Activated T-helper 17 cell treated with anti-CD3 and anti-CD28 coated beads, Interleukin-2, amount 50 U/mL, for 72 hours (primary cell): Measurements from ENCODE around the gene RIMBP3C. TPM values are rescaled to one million over a fixed set of nuclear protein-coding genes. Genes with fewer than 3 reads are reported as not detected.
"Not testable (repeated sequence)": the region's sequence is repeated elsewhere in the genome, so short reads cannot be mapped to it uniquely, and the experiment has no call there.

Experiments used
- ATAC-seq: fragments of 150-1000 bp; cut with Tn5 transposase; replicated peaks from 2 replicates; pipeline ENCODE4 v1.10.0; 2021; ENCODE audit warnings: mild to moderate bottlenecking, moderate library complexity
- H3K27ac Mint-ChIP-seq: one replicate; pipeline ENCODE4 v1.8.0; 2022; ENCODE audit warnings: mixed read lengths
- H3K27me3 Mint-ChIP-seq: one replicate; pipeline ENCODE4 v1.8.0; 2022; ENCODE audit warnings: mixed read lengths
- H3K36me3 Mint-ChIP-seq: one replicate; pipeline ENCODE4 v1.8.0; 2022; ENCODE audit warnings: low read depth, mild to moderate bottlenecking, mixed read lengths
- H3K4me1 Mint-ChIP-seq: one replicate; pipeline ENCODE4 v1.8.0; 2022; ENCODE audit warnings: mixed read lengths
- H3K4me3 Mint-ChIP-seq: one replicate; pipeline ENCODE4 v1.8.0; 2022; ENCODE audit warnings: mild to moderate bottlenecking, mixed read lengths
- H3K9me3 Mint-ChIP-seq: one replicate; pipeline ENCODE4 v1.8.0; 2022; ENCODE audit warnings: mixed read lengths
- total RNA-seq, 2 donors: library from RNA; stranded (reverse); gene quantifications; one replicate each; pipeline ENCODE4 v1.2.3, GENCODE V29; 2022

The RIMBP3C gene
- total RNA-seq, 2 donors from 2014 or later = 0.06 to 0.19 TPM

DNA sequence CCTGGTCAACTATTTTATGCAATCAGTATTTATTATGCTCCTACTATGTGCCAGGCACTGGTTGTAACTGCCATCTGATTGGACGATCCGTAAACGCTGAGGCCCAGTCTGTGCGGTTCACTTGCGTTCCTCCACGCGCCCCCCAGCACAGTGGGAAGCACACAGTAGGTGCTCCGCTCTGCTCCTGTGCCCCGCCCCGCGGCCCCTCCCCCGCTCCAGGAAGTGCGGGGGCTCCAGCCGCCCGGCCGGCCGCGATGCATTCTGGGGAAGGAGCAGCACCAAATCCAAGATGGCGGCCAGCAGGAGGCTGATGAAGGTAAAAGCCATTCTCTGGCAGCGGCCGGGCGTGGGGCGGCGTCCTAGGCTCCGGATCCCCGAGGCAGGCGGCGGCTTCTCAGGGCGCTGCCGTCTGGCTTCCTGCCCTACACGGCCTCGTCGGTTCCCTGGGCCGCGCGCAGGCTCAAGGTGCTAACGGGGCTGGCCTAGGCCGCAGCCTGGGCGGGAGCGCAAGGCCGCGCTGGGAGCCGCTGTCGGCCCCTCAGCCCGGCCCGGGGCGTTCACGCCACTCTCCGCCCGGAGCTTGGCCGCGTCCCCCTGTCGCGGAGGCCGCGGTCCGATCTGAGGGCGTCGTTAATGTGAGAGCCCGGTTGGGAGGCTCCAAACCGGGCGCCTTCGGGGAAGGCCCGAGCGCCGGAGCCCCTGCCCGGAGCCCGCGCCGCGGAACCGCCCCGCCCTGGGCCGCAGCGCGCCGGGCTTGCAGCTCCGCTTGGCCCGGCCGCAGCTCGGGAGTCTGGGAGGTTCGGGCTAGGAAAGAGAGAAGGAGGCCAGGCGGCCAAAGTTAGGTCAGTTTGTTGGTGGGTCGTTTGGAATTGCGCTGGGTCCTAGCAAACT, 16.4 kb upstream of the RIMBP3C start, which contains the start of gene UBE2L3:
TSS of gene UBE2L3 (plus strand) at position 259 of the 891 bp plus-strand sequence. CDS start at position 290, 31 bp downstream.
- Mint-ChIP-seq H3K36me3 (peaks cover 40% of the 10 kb centered on the region), H3K4me1 (peaks cover 27% of the 10 kb centered on the region), H3K9me3 (no peaks in the 10 kb centered on the region), H3K4me3 (peak within 1 kb of the TSS; percentile 91), H3K27me3 (no peaks in the 10 kb centered on the region), H3K27ac (peak within 1 kb of the TSS; percentile 94)
- peak; percentile 80 for ATAC-seq

GRCh38 chr22:21564411-21564810, 13.2 kb upstream of the RIMBP3C start:
- Mint-ChIP-seq H3K9me3 (no peaks in the 10 kb centered on the region), H3K27me3 (peaks cover 4% of the 10 kb centered on the region), H3K36me3 (peaks cover 14% of the 10 kb centered on the region), H3K27ac (no peak overlapping the region), H3K4me3 (no peak overlapping the region), H3K4me1 (peaks cover 3% of the 10 kb centered on the region)
- ATAC-seq = no peak

- H3K36me3 Mint-ChIP-seq = peaks cover 9% of the 10 kb centered on the region
- ATAC-seq = no peak
- no peaks in the 10 kb centered on the region for H3K4me1 Mint-ChIP-seq
- no peak overlapping the region for H3K4me3 Mint-ChIP-seq
- H3K27me3 Mint-ChIP-seq = peaks cover 4% of the 10 kb centered on the region
- H3K9me3 Mint-ChIP-seq = no peaks in the 10 kb centered on the region
- H3K27ac Mint-ChIP-seq = no peak overlapping the region
Measured at GRCh38 chr22:21563912-21564311, 12.7 kb upstream of the RIMBP3C start.

GRCh38 chr22:21560657-21561056, 9.4 kb upstream of the RIMBP3C start:
- not testable (repeated sequence) for H3K27me3 Mint-ChIP-seq, H3K4me1 Mint-ChIP-seq, H3K9me3 Mint-ChIP-seq, H3K36me3 Mint-ChIP-seq, H3K4me3 Mint-ChIP-seq, H3K27ac Mint-ChIP-seq, ATAC-seq

DNA sequence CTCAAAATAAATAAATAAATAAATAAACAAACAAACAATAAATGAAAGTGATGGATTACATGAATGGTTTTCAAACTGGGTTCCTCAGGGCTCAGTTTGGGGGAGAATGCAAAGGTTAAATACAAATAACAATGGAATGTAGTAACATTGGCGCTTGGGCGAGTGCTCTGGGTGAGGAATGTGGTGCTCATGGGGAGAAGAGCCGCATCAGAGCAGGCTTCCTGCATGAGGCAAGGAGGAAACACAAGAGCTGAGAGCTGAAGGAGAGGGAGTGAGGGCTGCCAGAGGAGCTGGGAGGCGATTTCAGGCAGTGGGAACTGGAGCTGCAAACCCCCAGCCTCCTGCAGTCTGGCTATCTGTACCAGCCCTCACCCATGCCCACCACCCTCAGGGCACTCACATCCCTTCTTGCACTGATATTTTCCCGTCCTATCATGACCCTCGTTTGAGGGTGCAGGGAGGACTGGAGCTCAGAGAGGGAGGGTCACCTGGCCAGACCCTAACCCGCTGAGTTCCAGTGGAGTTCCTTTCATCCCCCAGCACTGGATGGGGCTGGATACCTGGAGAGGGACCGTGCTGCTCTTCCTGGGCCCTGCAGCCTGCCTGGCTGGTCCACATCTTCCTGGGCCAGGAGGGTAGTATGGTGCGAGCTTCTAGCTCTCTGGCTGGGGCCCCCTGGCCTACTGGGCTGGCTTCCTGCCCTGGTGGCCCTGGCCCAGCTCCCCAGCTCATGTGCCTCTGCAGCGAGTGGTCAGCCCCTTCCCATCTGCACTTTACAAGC, 8.3 kb upstream of the RIMBP3C start:
- H3K4me3 Mint-ChIP-seq, H3K27ac Mint-ChIP-seq, ATAC-seq, H3K36me3 Mint-ChIP-seq, H3K9me3 Mint-ChIP-seq, H3K27me3 Mint-ChIP-seq, H3K4me1 Mint-ChIP-seq: not testable (repeated sequence)

DNA sequence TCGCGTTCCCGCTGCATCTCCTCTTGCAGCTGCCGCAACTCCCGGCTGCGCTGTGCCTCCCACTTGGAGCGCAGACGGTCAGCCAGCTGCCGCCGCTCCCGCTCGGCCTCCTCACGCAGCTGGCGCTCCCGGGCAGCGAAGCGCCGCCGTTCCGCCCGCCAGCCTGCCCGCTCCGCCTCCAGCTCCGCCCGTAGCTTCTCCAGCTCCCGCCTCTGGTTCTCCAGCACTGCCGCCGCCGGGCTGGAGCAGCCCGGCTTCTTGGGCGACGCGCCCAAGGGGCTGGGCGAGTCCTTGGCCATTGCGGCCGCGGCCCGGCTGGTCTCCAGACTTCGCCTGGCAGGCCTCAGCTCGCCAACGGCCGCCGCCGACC, 598 bp downstream of the RIMBP3C start:
- H3K36me3 Mint-ChIP-seq, H3K4me1 Mint-ChIP-seq, H3K4me3 Mint-ChIP-seq, H3K27me3 Mint-ChIP-seq, H3K27ac Mint-ChIP-seq, H3K9me3 Mint-ChIP-seq: not testable (repeated sequence)
- peak; percentile 25 for ATAC-seq

GRCh38 chr22:21550008-21550677, 1.1 kb downstream of the RIMBP3C start:
- not testable (repeated sequence) for H3K4me1 Mint-ChIP-seq, H3K36me3 Mint-ChIP-seq, H3K27me3 Mint-ChIP-seq, H3K27ac Mint-ChIP-seq, H3K4me3 Mint-ChIP-seq, H3K9me3 Mint-ChIP-seq
- peak; percentile 90 for ATAC-seq

DNA sequence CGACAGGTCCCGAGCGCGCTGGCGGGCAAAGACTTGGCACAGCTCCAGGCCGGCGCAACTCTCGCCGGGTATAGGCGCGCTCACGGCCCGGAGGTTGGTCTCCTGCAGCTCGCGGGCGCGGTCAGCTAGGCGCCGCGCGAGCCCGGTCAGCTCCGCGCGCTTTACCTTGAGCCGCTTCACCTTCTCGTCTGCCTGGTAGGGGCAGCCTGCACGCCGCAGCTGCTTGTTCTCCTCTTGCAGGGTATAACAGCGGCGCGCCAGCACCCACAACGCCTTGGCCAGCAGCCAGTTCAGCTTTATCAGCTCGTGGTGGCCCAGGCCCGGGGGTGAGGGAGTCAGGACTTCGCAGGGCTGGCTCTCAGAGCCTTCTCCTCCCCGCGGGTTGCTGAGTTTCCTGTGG, 1.7 kb downstream of the RIMBP3C start:
- not testable (repeated sequence) for H3K4me3 Mint-ChIP-seq, H3K4me1 Mint-ChIP-seq, H3K9me3 Mint-ChIP-seq, H3K27ac Mint-ChIP-seq, H3K27me3 Mint-ChIP-seq, H3K36me3 Mint-ChIP-seq
- peak; percentile 30 for ATAC-seq

- not testable (repeated sequence) for H3K27me3 Mint-ChIP-seq, H3K36me3 Mint-ChIP-seq, H3K9me3 Mint-ChIP-seq
Measured at GRCh38 chr22:21544432-21545322, 6.6 kb downstream of the RIMBP3C start.

DNA sequence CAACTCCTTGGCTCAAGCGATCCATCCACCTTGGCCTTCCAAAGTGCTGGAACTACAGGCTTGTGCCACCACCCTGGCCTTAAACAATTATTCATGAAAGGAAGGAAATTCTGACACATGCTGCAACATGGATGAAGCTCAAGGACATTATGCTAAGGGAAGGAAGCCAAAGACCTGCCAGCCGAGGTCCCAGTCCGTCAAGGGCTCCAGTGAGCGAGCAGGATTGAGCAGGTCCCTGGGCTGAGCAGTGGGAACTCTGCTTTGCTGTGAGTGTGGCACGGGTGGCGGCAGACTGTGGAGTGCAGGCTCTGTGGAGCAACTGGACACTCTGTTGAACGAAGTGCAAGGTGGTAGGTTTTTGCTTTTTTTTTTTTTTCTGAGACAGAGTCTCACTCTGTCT, 11.4 kb downstream of the RIMBP3C start:
- ATAC-seq, H3K36me3 Mint-ChIP-seq, H3K4me3 Mint-ChIP-seq, H3K27me3 Mint-ChIP-seq, H3K27ac Mint-ChIP-seq, H3K9me3 Mint-ChIP-seq, H3K4me1 Mint-ChIP-seq: not testable (repeated sequence)

More at GRCh38 chr22:21544432-21545322, 6.6 kb downstream of the RIMBP3C start:
- ATAC-seq, H3K27ac Mint-ChIP-seq, H3K4me3 Mint-ChIP-seq, H3K4me1 Mint-ChIP-seq: not testable (repeated sequence)

DNA sequence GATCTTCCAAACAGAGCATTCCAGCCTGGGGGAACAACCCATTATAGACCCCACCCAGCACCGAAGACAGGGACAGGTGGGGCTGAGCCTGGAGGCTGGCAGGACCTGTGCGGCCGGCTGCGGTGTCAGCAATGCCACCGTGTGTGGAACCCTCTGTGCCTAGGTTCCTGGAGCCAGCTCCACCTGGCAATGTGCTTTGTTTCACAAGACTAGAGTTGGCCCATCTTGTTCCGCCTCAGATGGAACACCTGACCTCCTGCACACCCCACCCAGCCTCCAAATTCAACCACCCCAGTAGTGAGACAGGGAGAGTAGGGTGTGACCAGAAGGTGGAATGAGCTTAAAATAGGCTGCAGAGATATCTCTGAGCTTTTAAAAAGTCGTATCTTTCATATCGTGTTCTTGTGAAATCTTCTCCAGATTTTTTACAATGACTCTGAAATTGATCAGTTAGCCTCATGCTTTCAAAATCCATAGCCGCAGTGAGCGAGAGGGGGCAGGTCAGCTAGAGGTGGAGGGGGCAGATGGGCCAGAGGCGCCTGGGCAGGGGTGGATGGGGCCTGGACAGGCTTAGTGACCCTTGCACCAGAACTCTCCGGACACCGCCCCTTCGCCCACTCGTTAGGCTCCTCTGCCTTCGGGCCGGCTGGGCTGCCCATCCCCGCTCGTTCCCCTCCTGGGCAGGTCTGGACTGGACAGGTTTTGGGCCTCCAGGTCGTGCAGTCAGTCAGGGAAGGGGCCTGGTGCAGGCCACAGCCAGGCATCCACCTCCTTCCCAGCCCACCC, 18.2 kb downstream of the RIMBP3C start:
- H3K4me3 Mint-ChIP-seq, H3K27me3 Mint-ChIP-seq, H3K4me1 Mint-ChIP-seq, H3K27ac Mint-ChIP-seq, H3K9me3 Mint-ChIP-seq, ATAC-seq, H3K36me3 Mint-ChIP-seq: not testable (repeated sequence)

DNA sequence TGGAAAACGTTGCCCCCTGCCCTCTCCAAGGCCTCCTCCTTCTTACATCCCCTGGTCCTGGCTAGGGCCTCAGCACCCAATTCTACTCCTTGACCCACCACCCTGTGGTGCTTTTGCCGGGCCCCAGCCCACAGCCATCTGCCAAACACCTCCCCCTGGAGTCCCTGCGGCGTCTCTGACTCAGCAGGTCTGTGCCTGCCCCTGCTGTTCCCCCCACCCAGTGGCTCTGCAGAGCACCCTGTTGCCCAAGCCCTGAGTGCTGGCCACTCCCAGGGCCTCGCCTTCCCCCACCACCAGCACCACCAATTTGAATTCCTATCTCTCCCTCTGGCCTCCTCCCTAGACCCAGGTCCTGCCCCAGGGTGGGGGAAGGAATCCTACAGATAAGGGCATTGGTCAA, 19.7 kb downstream of the RIMBP3C start:
- H3K27ac Mint-ChIP-seq, ATAC-seq, H3K4me3 Mint-ChIP-seq, H3K9me3 Mint-ChIP-seq, H3K4me1 Mint-ChIP-seq, H3K27me3 Mint-ChIP-seq, H3K36me3 Mint-ChIP-seq: not testable (repeated sequence)

DNA sequence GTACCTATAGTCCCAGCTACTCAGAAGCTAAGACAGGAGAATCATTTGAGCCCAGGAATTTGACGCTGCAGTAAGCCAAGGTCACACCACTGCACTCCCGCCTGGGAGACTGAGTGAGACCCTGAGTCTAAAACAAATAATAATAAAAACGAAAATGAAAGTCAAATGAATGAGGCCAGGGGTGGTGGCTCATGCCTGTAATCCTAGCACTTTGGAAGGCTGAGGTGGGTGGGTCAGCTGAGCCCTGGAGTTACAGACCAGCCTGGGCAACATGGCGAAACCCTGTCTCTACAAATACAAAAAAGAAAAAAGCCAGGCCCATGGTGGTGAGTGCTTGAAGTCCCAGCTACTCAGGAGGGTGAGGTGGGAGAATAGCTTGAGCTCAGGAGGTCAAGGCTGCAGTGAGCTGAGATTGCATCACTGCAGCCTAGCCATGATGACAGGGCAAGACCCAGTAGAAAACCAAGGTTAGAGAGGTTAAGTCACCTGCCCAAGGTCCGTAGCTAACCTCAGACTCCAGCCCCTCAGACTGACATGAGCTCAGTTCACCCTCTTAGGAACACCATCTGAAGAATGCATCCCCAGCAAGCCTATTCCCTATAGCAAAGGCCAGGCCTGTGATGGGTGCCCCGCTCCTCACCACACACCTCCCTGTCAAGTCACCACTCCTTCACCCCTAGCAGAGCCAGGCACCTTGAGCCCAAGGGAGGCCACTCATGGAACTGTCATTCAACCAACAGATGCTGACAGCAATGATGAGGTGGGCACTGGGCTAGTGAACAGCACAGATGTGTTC, 24.4 kb downstream of the RIMBP3C start:
- not testable (repeated sequence) for H3K27me3 Mint-ChIP-seq, H3K27ac Mint-ChIP-seq, H3K4me1 Mint-ChIP-seq, H3K9me3 Mint-ChIP-seq, ATAC-seq, H3K4me3 Mint-ChIP-seq, H3K36me3 Mint-ChIP-seq
